Cortex of kidney (tissue), 1 donor: ENCODE results near the gene RMDN2.

Source experiments
- DNase-seq: peaks from one replicate; lab custom pipeline; 2025; lab: John Stamatoyannopoulos, UW

The RMDN2 gene

DNA sequence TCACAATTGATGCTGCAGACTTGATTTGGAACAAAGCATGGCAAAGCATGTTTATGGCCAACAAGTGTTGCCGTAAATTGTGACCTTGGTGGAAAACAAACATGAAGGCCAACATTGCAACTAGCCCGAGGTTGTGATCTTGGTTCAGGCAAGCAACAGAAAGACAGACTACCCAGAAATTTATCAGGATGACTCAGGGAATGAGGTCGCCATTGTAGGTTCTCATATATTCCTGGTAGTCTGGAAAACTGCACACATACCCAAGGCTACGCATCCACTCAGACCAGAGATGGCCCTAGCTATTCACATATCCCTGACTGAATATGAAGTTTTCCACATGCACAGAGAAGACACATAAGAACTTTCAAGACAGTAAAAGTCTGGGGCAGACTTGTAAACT is 120.7 kb downstream of the RMDN2 start:
- no peak for DNase-seq

- DNase-seq: no peak
Observed at GRCh38 chr2:38056216-38056615, 131.1 kb downstream of the RMDN2 start.

GRCh38 chr2:38057651-38058410 is 132.7 kb downstream of the RMDN2 start:
- DNase-seq: no peak

DNA sequence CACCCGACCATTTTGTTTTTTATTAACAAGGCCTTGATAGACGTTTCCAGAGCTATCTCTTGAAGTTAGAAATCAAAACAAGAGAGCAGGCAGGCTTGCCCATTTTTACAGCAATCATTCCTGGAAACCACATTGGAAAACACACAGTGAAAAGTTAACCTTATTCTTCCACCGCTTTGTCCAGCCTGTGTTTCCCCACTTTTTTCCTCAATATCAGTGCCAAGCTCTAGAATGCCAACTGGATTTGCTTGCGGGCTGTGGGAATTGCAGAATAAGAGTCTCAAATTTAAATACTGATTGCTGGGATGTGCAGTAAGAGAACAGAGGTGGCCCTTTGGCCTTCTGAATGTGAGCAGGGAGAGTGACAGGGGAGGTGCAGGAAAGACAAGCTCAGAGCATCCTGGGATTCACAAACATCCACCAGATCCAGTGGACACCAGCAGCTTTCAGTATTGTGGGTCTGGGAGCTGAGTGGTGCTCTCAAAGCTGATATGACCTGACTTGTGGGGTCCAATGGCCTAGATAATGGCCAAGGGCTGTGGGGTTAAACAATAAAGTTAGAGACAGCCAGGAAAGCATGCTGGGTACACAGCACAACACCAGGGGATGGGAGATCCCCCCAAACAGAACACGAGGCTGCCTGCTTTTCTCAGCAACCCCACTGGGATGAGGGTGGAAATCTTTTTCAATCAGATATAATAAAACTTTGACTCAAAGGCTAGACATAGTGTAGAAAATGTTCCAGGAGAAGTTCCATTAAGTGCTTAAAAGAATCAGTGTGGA is 135.3 kb downstream of the RMDN2 start:
- DNase-seq: no peak

DNA sequence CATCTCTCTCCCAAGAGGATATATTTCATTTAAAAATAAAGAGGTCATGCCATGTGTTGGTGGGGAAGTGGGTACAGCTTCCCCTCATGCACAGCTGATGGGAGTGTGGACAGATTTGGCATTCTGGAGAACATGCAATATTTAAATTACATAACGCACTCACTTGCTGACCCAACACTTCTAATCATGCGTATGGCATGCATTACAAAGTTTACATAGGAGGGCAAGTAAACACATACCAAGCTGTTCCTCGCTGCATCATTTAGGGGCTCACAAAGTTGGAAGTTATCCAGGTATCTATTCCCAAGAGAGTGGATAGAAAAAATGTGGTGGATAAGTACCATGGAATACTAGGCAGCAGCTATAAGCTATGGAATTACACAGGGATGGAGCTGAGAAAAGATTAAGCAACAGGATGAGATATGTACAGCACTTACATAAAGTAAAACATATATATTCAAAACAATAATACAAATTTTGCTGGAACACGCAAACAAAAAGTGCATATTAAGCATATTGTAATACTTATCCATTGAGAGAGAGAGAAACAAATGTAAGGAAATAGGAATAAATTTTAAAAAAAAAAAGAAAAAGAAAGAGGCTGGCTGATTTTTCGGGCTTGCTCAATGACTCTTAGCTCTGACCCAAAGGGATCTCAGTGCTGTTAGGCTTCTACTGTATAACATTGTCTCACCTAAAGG is 139.9 kb downstream of the RMDN2 start:
- DNase-seq: no peak

DNA sequence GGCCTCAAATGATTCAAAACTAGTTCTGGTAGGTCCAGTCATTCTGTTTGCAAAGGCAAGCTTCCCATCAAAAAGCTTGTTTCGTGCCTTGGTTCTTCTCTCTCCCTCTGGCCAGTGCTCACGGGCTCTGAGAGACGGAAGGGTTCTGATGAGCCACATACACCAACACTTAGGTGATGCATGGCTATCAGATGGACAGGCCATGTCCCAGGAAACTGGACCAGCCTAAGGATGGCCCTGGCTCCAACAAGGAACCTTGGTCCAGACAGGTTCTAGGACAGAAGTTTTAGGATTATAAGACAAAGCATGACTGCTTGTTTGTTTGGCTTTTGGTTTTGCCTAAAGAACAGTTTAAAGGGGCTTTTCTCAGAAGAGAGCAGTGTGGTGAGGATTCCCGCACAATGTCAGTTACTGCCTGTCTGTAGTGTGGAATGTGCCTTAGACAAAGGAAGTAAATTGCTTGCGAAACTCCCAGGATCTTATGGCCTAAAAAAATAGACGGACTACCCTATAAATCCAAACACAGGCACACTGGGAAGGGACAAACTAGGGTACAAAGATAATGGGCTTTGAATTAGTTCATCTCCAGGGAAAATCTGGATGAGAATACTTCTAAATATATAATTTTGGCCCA is 140.5 kb downstream of the RMDN2 start:
- no peak for DNase-seq

- no peak for DNase-seq
Observed at GRCh38 chr2:38066421-38067115, 141.5 kb downstream of the RMDN2 start.
